DMS79 (cell line): ENCODE data around the gene GSK3A.

Experiments
- DNase-seq: peaks from one replicate; lab custom pipeline; 2025; lab: John Stamatoyannopoulos, UW

The GSK3A gene

DNA sequence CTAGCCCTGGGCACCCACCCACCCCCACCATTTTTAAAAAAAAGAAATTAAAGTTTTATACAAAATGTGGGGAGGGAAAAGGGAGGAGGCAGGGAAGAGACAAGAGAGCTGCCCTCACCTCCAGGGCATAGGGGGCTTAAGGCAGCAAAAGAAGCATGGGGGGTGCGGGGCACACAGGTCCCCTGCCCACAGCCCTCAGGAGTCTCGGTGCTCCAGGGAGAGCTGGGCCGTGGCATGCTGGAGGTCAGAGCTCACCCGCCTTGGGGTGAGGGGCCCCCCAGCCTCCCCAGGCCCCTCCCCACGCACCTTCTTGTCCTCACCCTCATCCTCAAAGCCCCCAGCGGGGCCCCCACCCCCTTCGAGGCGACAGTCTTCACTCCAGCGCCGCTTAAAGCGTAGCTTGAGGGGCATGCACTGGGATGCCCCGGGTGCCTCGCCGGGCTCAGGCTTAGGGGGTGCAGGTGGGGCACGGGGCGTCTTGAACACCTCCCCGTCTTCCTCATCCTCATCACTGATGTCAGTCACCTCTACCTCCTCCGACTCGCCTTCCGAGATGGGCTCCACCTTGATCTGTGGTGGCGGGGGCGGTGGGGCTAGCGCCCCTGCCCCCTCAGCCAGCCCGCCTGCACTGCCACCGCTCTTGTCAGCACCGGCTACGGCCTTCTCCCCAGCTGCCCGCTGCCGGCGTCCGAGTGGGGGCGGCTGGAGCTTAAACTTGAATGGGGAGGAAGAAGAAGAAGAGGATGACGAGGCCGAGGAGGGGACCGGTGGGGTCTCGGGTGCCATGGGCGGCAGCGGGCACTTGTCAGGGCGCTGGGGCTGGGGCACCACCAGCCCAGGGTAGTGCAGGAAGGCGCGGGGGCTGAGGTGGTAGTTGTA is 6.1 kb upstream of the GSK3A start:
- DNase-seq, result no peak

DNA sequence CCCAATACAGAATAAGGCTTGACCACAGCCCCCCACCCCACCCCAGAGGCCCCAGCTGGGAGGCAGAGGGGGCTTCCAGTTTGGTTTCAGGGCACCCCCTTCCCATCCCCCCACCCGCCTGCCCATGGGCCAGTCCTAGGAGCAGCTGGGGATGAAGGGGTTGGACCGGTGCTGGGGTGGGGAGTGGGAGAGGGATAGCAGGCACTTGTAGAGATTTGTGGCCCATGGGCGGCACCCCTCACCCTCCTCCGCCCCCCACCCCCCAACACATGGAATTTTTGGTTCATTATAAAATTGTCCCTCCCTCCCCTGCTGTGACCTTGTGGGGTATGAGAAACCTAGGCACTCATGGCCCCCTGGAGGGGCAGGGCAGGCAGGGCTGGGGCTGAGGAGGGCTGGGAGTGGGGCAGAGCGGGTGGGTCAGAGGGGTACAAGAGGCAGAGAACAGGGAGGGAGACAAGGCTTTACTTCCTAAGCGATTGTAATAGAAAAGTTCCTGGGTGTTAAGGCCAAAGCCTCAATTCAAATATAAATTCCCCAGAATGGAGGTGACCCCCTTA is 5.3 kb upstream of the GSK3A start:
- no peak for DNase-seq

DNA sequence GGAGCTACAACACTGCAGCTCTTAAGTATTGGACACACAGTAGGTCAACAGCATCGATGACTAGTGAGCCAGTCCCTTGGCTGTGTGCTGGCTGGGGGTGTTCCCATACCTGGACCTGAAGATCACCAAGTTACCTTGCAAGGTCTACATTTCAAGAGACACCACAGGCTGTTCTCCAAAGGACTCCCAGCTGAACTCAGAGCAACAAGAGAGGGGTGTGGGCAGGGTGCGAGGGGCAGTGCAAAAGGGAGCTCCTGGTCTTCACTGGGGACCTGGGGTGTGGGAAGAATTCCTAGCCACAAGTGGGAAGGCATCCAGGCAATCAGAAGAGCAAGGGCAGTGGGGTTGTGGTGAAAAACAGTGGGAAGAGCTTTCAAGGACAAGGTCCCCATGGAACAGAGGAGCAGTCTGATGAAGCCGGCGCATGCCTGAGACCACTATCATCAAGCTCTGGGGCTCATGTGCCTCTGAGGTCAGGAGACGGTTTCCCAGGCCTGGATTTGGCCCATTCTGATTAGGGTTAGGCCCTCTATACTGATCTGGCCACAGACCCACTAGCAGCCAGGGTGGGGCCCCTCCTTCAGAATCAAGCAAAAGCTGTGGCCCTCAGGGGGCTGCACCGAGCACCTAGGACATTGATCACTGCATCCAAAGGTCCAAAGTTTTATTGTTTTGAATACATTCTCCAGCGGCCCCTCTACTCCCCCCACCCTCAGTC is 4.7 kb upstream of the GSK3A start:
- DNase-seq, result no peak

DNA sequence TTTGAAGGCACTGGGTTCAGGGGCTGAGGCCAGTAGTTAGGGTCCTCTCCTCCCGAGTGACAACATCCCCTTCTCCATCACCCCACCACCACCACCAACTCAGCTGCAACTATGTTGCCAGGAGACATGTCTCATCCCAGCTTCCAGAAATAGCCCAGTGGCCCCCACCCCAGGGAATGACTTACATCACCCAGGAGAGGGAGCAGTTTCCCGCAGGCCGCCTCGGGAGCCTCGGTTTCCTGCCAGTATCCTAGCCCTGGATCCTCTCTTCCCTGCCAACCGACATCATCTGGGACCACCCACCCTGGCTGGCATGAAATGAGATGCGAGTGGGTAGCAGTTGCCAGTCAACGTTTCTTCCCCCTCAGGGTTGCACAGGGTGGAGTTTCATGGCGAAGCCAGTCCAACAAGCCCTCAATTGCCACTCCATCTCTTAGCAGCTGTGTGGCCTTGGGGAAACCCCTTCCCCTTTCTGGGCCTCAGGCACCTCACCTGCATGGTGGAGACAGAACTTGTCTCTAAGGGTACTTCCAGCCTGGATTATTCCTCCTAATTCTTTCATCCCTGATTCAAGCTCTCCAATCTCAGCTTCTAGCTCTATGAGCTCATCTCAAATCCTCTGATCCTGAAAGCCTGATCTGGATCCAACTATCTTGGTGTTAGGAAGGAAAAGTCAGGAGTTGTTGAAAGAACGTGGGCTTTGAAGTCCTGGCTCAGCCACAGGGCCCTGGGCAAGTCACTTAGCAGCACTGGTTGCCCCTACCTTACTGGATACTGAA is 3.9 kb upstream of the GSK3A start:
- no peak for DNase-seq

DNA sequence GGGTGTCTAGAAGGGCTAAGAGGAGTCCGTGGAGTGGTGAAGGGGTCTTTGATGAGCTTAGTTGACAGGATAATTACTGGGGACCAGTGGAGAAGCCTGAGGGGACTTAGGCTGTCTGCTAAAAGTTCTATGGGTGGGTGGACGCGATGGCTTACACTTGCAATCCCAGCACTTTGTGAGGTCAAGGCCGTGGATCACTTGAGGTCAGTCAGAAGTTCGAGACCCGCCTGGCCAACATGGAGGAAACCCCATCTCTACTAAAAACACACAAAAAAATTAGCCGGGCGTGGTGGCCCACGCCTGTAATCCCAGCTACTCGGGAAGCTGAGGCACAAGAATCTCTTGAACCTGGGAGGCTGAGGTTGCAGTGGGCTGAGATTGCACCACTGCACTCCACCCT is 2.8 kb upstream of the GSK3A start:
- DNase-seq, result no peak

DNA sequence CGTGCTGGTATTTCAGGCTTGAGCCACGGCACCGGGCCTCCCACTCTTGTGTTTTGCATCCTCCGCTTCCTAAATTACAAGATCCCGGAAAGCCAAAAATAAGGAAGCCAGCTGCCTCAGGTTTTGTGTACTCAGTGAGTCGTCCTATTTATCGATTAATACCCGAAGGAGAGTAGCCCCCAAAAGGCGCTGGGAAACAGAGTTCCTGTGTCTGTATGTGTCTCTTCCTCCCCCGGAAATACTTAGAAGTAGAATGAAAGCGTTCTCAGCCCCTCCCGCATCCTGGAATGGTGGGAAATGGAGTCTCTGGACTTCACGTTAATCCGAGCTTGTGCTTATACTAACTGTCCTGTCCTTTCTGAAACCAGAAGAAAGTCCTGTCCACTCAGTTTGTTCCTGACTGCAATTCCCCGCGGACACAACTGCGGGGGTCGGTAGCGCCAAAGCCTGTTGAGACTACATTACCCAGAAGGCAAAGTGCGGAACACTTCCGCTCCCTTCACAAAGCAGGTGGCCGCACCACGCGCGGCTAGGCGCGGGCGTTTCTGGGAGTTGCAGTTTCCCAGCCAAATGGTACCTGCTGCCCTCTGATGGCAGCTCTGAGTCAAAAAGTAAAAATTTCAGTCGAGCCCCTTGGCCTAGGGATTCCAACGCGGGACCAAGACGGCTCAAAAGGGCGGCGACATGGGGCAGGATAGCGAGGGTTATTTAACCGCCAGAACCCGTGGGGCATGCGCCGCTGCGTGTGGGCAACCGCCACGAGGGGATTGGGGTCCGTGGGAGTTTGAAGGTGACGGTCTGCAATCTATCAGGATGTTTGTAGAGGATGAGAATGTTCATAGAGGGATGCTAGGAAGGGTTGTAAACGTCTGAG is 2.2 kb upstream of the GSK3A start:
- DNase-seq, result peak; percentile 83

DNA sequence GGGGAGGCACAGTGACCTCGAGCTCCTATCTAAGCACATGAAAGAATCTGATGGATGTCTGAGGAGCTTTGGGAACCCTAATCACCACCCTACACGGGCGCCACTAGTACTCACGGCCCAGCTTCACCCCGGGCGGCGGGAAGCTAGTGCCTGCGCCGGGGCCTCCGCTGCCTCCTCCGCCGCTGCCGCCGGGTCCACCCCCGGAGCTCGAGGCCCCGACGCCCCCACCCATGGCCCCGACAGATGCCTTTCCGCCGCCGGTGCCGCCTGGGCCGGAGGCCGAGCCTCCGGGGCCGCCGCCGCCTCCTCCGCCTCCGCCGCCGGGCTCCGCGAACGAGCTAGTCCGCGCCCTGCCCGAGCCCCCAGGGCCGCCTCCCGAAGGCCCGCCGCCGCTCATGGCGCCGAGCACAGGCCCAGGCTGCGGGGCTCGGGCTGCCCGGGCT is 312 bp downstream of the GSK3A start:
- DNase-seq, result no peak

DNA sequence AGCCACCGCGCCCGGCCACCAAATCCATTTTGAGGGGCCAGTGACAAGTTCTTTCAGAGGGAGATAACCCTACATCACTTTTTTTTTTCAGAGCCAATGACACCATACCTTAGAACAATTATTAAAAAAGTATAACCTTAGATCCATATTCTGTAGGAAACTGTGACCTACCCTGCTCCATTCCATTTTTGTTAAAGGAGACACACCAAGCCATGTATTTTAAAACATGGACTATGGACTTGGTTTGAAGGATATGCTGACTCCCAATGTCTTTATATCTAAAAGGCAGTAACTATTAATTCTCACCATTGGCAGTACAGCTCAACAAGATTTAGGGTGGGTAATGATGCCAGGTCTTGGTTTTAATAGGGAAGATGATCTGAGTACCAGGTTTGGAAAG is 1.1 kb downstream of the GSK3A start:
- no peak for DNase-seq

DNA sequence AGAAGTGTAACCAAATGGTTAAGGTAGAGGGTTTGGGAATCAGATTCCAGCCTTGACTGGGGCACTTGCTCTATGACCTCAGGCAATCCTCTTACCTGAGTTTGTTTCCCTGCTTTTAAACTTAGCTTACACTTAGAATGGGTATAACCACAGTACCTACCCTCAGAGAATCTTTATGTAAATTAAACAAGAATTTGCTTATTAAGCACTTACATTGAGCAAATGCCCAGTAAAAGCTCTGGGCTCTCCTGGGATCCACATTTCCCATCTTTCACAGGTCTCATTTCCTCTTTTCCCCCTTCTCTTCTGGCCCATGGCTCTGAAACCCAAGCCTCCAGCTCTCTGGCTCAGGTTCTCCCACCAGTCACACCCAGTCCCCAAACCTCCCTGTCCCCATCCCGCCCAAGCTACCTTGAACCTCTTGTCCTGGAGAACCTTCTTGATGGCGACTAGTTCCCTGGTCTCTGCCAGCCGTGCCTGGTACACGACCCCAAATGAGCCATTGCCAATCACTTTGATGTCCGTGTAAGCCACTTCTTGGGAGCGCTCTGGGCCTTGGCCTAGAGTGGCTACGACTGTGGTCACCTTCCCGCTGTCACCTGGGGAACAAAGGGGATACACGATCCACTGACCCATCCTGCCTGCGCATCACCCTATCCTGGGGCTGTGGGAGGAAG is 2.7 kb downstream of the GSK3A start:
- DNase-seq, result no peak

DNA sequence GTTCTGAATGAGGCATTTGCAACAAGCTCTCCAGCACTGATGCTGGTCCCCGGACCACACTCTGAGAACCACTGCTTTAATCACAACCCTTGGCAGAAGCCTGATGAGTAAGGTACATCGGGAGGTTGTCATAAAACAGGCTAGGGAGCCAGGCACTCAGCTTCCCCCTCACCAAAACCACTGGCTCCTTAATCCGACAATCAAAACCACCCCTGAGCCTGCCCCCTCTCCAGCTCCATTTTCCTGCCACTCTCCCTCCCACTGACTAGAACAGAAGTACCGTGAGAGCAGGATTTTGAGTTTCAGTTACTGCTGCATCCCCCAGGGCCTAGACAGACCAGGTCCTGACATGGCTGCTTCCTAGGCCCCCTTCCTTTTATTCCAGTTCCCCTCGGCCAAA is 7.2 kb downstream of the GSK3A start:
- no peak for DNase-seq

DNA sequence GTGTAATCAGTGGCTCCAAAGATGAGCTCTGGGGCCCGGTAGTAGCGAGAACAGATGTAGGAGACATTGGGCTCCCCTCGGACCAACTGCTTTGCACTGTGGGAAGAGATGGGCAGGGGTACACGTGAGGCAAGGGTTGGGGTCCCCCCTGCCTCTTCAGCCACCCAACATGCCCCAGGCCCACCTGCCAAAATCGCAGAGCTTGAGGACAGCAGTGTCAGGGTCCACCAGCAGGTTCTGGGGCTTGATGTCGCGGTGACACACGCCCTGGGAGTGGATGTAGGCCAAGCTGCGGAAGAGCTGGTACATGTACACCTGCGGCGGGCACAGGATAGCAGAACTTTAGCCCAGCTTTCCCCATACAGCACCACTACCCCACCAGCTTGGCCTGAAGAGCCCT is 8.0 kb downstream of the GSK3A start:
- no peak for DNase-seq

DNA sequence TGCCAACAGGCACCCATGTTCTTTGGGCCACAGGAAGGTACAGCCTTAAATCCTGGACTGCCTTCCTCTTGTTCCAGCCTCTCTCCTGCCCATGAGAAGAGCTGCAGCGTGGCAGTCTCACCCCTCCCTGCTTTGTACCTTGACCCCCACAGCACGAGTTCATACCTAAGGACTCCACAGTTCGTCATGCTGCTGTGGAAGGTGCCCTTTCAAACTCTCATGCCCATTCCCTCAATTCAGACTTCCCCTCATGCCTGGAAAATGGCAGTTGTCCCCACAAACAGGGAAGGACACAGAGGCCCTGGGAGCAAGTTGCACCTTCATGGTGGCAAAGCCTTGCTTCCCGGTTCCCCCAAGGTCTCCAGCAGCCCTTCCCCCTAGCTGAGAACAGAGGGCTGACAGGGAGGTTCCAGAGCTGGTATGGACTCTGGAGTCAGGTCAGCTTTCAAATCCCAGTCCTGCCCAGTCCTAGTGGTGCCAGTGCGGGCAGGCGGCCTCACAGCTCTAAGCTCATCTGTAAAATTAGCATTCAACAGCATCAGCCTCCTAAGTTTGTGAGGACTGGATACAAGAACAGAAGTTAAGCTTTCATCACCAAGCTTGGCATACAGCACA is 8.6 kb downstream of the GSK3A start:
- no peak for DNase-seq

DNA sequence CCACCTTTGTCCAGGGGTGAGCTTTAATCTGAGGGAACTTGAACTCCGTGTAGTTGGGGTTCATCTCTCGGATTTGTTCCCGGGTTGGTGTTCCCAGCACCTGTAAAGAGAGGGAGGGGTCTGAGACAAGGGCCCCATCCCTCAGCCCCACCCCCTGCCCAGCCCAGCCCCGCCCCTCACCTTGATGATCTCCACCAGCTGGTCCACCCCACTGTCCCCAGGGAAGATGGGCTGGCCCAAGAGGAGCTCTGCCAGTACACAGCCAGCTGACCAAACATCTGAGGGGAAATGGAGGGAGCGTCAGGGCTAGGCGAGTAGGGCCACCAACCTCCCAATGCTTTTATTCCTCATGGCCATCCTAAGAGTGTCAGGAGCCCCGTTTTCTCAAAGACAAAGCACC is 9.3 kb downstream of the GSK3A start:
- DNase-seq, result no peak

DNA sequence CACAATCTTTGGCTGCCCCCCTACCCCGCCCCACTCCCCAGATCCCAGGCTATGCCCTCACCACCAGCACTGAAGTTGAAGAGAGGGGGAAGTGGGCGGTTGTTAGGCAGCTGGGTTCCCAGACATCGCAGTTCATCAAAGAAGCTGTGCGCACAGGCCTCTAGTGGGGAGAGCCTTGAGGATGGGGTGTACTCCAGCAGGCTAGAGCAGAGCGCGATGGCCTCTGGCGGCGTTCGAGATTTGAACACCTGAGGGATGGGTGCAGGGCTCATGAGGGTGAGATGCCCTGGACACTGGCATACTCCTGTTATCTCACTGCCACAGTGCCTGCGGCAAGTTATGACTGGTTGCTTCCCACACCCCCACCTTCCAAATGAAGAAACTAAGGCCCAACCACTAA is 10.0 kb downstream of the GSK3A start:
- no peak for DNase-seq

DNA sequence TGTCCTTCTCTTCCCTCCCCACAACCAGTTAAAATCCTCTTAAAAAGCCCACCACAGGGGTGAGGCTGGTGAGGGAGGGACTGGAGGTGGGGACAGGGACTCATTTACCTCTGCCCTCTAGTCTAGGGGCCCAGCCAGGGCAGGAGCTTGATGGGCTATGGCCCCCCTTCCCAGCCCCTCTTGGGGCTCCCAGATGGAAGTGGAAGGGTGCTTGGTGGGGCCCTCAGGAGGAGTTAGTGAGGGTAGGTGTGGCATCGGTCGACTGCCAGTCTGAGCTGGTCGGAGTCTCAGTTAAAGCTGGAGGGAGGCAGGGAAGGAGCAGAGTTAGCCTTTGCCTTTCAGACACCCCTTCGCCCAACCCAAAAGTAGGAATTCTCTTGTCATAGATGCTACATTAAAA is 11.8 kb downstream of the GSK3A start:
- no peak for DNase-seq

DNA sequence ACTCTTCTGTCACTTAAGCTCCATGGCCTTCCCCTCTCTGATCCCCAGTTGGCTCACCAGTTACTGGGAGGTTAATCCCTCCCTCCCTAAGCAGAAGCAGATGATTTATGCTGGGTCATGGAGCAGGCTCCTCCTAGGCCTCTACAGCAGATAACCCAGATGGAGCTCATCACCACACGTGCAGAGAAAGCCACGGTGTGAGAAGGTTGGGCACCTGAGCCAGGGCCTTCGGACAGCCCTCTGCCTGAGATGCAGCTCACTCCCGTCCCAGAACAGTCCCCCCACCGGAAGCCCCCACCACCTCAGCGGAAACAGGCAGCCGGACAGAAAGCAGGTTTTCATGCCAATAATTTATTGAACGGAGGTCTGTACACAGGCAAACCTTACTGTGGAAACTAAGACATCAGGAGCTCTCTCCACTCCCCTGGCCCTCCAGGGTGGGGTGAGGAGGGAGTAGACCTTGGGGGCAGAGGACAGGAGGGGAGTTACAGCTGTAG is 12.5 kb downstream of the GSK3A start:
- DNase-seq, result no peak

DNA sequence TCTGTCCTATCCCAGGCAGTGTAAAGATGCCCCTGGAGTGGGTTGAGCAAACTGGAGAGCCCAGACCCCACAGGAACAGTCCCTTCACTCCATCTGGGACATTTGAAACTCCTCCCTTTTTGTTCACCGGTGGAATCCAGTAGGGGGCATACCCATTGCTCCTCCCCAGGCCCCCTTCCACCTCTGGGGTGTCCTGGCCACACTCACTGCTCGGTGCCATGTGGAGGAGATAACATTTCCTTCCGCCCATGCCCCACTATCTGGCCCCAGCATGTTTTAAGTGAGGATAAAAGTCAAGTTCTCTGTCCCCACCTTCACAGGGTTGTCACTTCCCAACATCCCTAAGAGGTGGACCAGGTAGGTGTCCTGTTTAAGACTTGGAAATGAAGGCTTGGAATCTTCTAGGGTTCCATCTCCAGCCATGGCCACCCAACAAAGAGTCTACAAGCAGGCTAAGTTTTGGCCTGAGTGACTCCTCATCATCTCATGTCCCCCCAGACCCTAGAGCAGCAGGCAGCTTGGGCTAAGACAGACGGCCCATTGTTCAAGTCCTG is 13.0 kb downstream of the GSK3A start:
- no peak for DNase-seq

DNA sequence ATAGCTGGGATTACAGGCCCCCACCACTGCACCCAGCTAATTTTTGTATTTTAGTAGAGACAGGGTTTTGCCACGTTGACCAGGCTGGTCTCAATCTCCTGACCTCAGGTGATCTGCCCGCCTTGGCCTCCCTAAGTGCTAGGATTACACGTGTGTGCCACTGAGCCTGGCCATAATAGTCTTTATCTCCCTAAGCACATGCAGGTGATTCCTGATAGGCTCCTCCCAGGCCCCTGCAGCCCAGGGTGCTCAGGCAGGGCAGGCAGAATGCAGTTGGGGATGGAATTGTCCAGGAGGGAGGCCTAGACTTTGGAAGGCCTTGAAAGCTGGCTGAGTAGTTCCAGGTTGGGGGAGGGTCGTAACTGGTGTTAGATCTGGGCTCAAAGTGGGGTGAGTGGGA is 13.8 kb downstream of the GSK3A start:
- DNase-seq, result no peak

DNA sequence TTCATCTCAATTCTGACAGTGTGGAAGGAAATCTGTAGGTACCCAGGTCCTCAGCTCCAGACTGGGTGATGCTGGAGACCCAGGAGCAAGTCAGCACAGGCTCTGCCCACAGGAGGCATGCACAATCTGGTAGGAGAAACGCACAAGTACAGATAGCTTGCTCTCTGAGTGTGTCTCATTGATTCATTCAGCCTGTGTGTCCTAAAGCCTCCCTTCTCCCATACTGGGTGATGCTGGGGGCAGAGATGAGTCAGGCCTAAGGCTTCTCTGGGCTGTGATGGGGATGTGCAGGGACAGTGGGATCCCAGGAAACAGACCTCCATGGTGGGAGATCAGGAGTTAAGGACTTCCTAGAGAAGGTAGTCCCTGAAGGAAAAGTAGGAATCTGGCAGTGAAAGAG is 15.5 kb downstream of the GSK3A start:
- DNase-seq, result no peak
